Measurements from ENCODE around the gene LIN7C. TPM values are rescaled to one million over a fixed set of nuclear protein-coding genes. Genes with fewer than 3 reads are reported as not detected.

Gene LIN7C
- total and polyA plus RNA-seq, 2 of the 13 experiments (the other 11 are each of a cell fraction or from before 2014, with no cell fraction given), result 14.8 to 37.2 TPM

DNA sequence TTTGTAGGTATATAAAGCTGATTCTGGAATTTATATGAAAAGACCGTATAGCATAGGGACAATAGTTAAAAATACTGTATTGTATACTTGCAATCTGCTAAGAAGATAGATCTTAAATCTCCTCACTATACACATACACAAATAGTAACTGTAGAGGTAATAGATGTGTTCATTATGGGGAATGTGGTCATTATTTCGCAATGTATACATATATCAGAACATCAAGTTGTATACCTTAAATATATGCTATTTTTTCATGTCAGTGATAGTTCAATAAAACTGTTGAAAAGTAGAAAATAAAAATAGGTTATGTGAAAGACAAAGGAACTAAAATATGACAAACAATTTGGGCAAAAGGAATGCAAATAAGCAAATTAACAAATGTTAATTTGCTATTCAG lies 35.2 kb upstream of the LIN7C start:
- TF ChIP-seq IRF9 (CRISPR knock-in tag; IDR thresholded peaks at IDR 0.05; ENCODE audit: borderline replicate concordance), result no peak
- TF ChIP-seq CEBPB (IDR thresholded peaks at IDR 0.05; ENCODE audit: borderline replicate concordance, low read depth, low read length), result peak; percentile 54; the same call in 1 of the 2 replicates
- in situ Hi-C loops (cut with HindIII; ENCODE audit: extremely low pct_ligation_motif_present, low pct_unique_long_range_greater_than_20kb) (no loop called here), intact Hi-C loops (cut with micrococcal nuclease; ENCODE audit: unreplicated experiment) (no loop called here)
- DNase-seq (ENCODE audit: low spot score) (no peak), FAIRE-seq (no peak), ATAC-seq (no peak)
- POLR2A ChIA-PET, result no interaction called here
- Histone ChIP-seq H3K27ac (ENCODE audit: extremely low read length, insufficient read depth, low read length) (no peak overlapping the region), H3K9ac (ENCODE audit: insufficient read depth, low read depth, low read length) (no peak overlapping the region), H3K27me3 (ENCODE audit: control insufficient read depth in 1 of 2, insufficient read depth in 2 of 2, low read length in 2 of 2) (no peaks in the 10 kb centered on the region), H3K9me3 (ENCODE audit: low read length) (no peaks in the 10 kb centered on the region), H2AFZ (ENCODE audit: low read length) (no peak overlapping the region), H4K20me1 (ENCODE audit: insufficient read depth, low read length) (no peaks in the 10 kb centered on the region), H3K36me3 (replicated peaks in 1 of 2; ENCODE audit: control insufficient read depth in 1 of 2, insufficient read depth in 2 of 2, low read length in 2 of 2) (no peaks in the 10 kb centered on the region), H3K79me2 (ENCODE audit: insufficient read depth, low read length) (no peaks in the 10 kb centered on the region), H3K4me3 (replicated peaks in 1 of 3; ENCODE audit: insufficient read depth in 1 of 3, low read depth in 2 of 3, low read length in 3 of 3) (no peak overlapping the region), H3K4me2 (ENCODE audit: low read depth, low read length) (no peak overlapping the region), H3K4me1 (ENCODE audit: insufficient read depth, low read length) (no peaks in the 10 kb centered on the region)
- CTCF ChIA-PET (ENCODE audit: low intra/inter-chr PET ratio, low total read pairs), result no interaction called here
- under 1% methylated on average over 2 of the region's 2 CpGs for WGBS (ENCODE audit: low lambda C conversion rate)
- BruUV-seq (replicated peaks), result no TSS peak

- BruUV-seq (replicated peaks), result no TSS peak
- no peak for DNase-seq (ENCODE audit: low spot score)
- H3K4me1 ChIP-seq (ENCODE audit: insufficient read depth, low read length), result no peaks in the 10 kb centered on the region
- no peak overlapping the region for H3K4me3 ChIP-seq (replicated peaks in 1 of 3; ENCODE audit: insufficient read depth in 1 of 3, low read depth in 2 of 3, low read length in 3 of 3)
- ChIA-PET POLR2A (no interaction called here), CTCF (ENCODE audit: low intra/inter-chr PET ratio, low total read pairs) (no interaction called here)
- H3K79me2 ChIP-seq (ENCODE audit: insufficient read depth, low read length), result no peaks in the 10 kb centered on the region
- H3K27ac ChIP-seq (ENCODE audit: extremely low read length, insufficient read depth, low read length), result no peak overlapping the region
- no peak for FAIRE-seq
- ATAC-seq, result no peak
- in situ Hi-C loops (cut with HindIII; ENCODE audit: extremely low pct_ligation_motif_present, low pct_unique_long_range_greater_than_20kb) (no loop called here), intact Hi-C loops (cut with micrococcal nuclease; ENCODE audit: unreplicated experiment) (no loop called here)
- TF ChIP-seq ZFP37 (CRISPR knock-in tag; IDR thresholded peaks at IDR 0.05; ENCODE audit: borderline replicate concordance) (no peak), KDM2A (CRISPR knock-in tag; IDR thresholded peaks at IDR 0.05; ENCODE audit: borderline replicate concordance, low read depth) (no peak), HIVEP1 (CRISPR knock-in tag; IDR thresholded peaks at IDR 0.05) (no peak), ARNT (IDR thresholded peaks at IDR 0.05) (no peak), CC2D1A (CRISPR knock-in tag; IDR thresholded peaks at IDR 0.05) (no peak), RCOR2 (CRISPR knock-in tag; IDR thresholded peaks at IDR 0.05) (no peak), ZMYM4 (CRISPR knock-in tag; IDR thresholded peaks at IDR 0.05) (no peak), ZNF766 (CRISPR knock-in tag; IDR thresholded peaks at IDR 0.05; ENCODE audit: borderline replicate concordance) (no peak), ZNF781 (CRISPR knock-in tag; IDR thresholded peaks at IDR 0.05; ENCODE audit: borderline replicate concordance, not compliant biosample characterization) (no peak), ZNF350 (CRISPR knock-in tag; IDR thresholded peaks at IDR 0.05; ENCODE audit: borderline replicate concordance, low read depth) (no peak), ZNF678 (CRISPR knock-in tag; IDR thresholded peaks at IDR 0.05) (no peak), ARNT2 (CRISPR knock-in tag; IDR thresholded peaks at IDR 0.05; ENCODE audit: low read depth) (no peak), ETV6 (CRISPR knock-in tag; conservative IDR thresholded peaks at IDR 0.05) (no peak), HNRNPUL1 (IDR thresholded peaks at IDR 0.05; ENCODE audit: low read depth, low read length) (no peak)
- TF ChIP-seq, protein P1, sequence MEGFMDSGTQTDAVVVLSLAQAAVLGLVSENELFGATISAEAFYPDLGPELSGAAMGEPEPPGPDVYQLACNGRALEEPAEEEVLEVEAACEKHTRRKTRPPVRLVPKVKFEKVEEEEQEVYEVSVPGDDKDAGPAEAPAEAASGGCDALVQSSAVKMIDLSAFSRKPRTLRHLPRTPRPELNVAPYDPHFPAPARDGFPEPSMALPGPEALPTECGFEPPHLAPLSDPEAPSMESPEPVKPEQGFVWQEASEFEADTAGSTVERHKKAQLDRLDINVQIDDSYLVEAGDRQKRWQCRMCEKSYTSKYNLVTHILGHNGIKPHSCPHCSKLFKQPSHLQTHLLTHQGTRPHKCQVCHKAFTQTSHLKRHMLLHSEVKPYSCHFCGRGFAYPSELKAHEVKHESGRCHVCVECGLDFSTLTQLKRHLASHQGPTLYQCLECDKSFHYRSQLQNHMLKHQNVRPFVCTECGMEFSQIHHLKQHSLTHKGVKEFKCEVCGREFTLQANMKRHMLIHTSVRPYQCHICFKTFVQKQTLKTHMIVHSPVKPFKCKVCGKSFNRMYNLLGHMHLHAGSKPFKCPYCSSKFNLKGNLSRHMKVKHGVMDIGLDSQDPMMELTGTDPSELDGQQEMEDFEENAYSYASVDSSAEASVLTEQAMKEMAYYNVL (CRISPR knock-in tag; IDR thresholded peaks at IDR 0.05; ENCODE audit: borderline replicate concordance), result no peak
- H3K9ac ChIP-seq (ENCODE audit: insufficient read depth, low read depth, low read length), result no peak overlapping the region
- no peaks in the 10 kb centered on the region for H3K36me3 ChIP-seq (replicated peaks in 1 of 2; ENCODE audit: control insufficient read depth in 1 of 2, insufficient read depth in 2 of 2, low read length in 2 of 2)
- H3K27me3 ChIP-seq (ENCODE audit: control insufficient read depth in 1 of 2, insufficient read depth in 2 of 2, low read length in 2 of 2), result no peaks in the 10 kb centered on the region
- no peaks in the 10 kb centered on the region for H3K9me3 ChIP-seq (ENCODE audit: low read length)
- no peak overlapping the region for H3K4me2 ChIP-seq (ENCODE audit: low read depth, low read length)
- no peak overlapping the region for H2AFZ ChIP-seq (ENCODE audit: low read length)
- no peaks in the 10 kb centered on the region for H4K20me1 ChIP-seq (ENCODE audit: insufficient read depth, low read length)
Measured at GRCh38 chr11:27540051-27540450, 33.5 kb upstream of the LIN7C start.
